Measurements from ENCODE around the gene ATP7A.

Gene ATP7A

GRCh38 chrX:77961063-77961462 is 50.6 kb downstream of the ATP7A start:
- no peak for TF ChIP-seq CTCF (IDR thresholded peaks at IDR 0.05)
- DNase-seq: no peak
- intact Hi-C loops (cut with DNase I; ENCODE audit: low total_unique reads): no loop called here
- H3K36me3 ChIP-seq: no peaks in the 10 kb centered on the region
- H3K27ac ChIP-seq: no peak overlapping the region
- H3K27me3 ChIP-seq: no peaks in the 10 kb centered on the region
- no peaks in the 10 kb centered on the region for H3K4me1 ChIP-seq
- no peak overlapping the region for H3K4me3 ChIP-seq
- H3K9me3 ChIP-seq: peaks cover 0 to 6% (median 5%) of the 10 kb centered on the region in 3 donors

- Histone ChIP-seq H3K36me3 (no peaks in the 10 kb centered on the region), H3K27me3 (no peaks in the 10 kb centered on the region), H3K27ac (no peak overlapping the region), H3K4me1 (no peaks in the 10 kb centered on the region), H3K4me3 (no peak overlapping the region), H3K9me3 (peaks cover 0 to 6% (median 5%) of the 10 kb centered on the region in 3 donors)
- DNase-seq: no peak
- TF ChIP-seq CTCF (IDR thresholded peaks at IDR 0.05): no peak
- intact Hi-C loops (cut with DNase I; ENCODE audit: low total_unique reads): no loop called here
Measured at GRCh38 chrX:77962068-77962902, 51.8 kb downstream of the ATP7A start.

GRCh38 chrX:77966361-77966760 is 55.9 kb downstream of the ATP7A start:
- intact Hi-C loops (cut with DNase I; ENCODE audit: low total_unique reads): no loop called here
- Histone ChIP-seq H3K36me3 (no peaks in the 10 kb centered on the region), H3K4me3 (no peak overlapping the region), H3K27me3 (no peaks in the 10 kb centered on the region), H3K4me1 (no peaks in the 10 kb centered on the region), H3K27ac (no peak overlapping the region), H3K9me3 (no peaks in the 10 kb centered on the region)
- TF ChIP-seq CTCF (IDR thresholded peaks at IDR 0.05): no peak
- no peak for DNase-seq

- intact Hi-C loops (cut with DNase I; ENCODE audit: low total_unique reads): no loop called here
- Histone ChIP-seq H3K4me3 (no peak overlapping the region), H3K9me3 (no peaks in the 10 kb centered on the region), H3K27me3 (no peaks in the 10 kb centered on the region), H3K4me1 (no peaks in the 10 kb centered on the region), H3K27ac (no peak overlapping the region), H3K36me3 (peaks cover 0 to 7% (median 0%) of the 10 kb centered on the region in 3 donors)
- DNase-seq: no peak
- no peak for TF ChIP-seq CTCF (IDR thresholded peaks at IDR 0.05)
Measured at GRCh38 chrX:77967631-77968030, 57.1 kb downstream of the ATP7A start.

GRCh38 chrX:77969538-77969937 is 59.0 kb downstream of the ATP7A start, which contains the start of gene PGAM4:
Gene PGAM4 (minus strand): TSS chrX:77969638. CDS start chrX:77969638, 0 bp downstream.
- intact Hi-C loops (cut with DNase I; ENCODE audit: low total_unique reads): no loop called here
- Histone ChIP-seq H3K27me3 (no peaks in the 10 kb centered on the region), H3K4me3 (no peak within 1 kb of the TSS), H3K36me3 (peaks cover 0 to 9% (median 0%) of the 10 kb centered on the region in 3 donors), H3K9me3 (no peaks in the 10 kb centered on the region), H3K4me1 (no peaks in the 10 kb centered on the region), H3K27ac (no peak within 1 kb of the TSS)
- DNase-seq: no peak
- TF ChIP-seq CTCF (IDR thresholded peaks at IDR 0.05): no peak

Data from tibial artery (tissue), 4 donors.